H9 (cell line): ENCODE results near the gene FLT3. TPM values are rescaled to one million over a fixed set of nuclear protein-coding genes. Genes with fewer than 3 reads are reported as not detected.

Experiments used
- DNase-seq: peaks from one replicate; pipeline ENCODE4 v3.0.0-alpha.2; 2017
- H2AFZ ChIP-seq: one replicate; pipeline ENCODE4 v1.6.1; 2013; ENCODE audit warnings: mild to moderate bottlenecking, low read length, control low read depth, moderate library complexity
- H2AK5ac ChIP-seq: 2 replicates; pipeline ENCODE4 v1.6.1; 2013; ENCODE audit warnings: low read length, control low read depth, mixed read lengths; ENCODE audit not compliant: insufficient read length
- H2BK120ac ChIP-seq: one replicate; pipeline ENCODE4 v1.6.1; 2013; ENCODE audit warnings: low read depth, mild to moderate bottlenecking, low read length, control low read depth, inconsistent platforms; ENCODE audit not compliant: poor library complexity, severe bottlenecking
- H2BK12ac ChIP-seq: 2 replicates; pipeline ENCODE4 v1.6.1; 2013; ENCODE audit warnings: low read length, control low read depth, mixed read lengths, low read depth; ENCODE audit not compliant: insufficient read length
- H2BK15ac ChIP-seq: 2 replicates; pipeline ENCODE4 v1.6.1; 2013; ENCODE audit warnings: low read depth, low read length, control low read depth
- H2BK20ac ChIP-seq: one replicate; pipeline ENCODE4 v1.6.1; 2013; ENCODE audit warnings: low read depth, mild to moderate bottlenecking, low read length, control low read depth, inconsistent platforms; ENCODE audit not compliant: poor library complexity, severe bottlenecking
- H2BK5ac ChIP-seq: 2 replicates; pipeline ENCODE4 v1.6.1; 2013; ENCODE audit warnings: low read length, control low read depth, mixed read lengths; ENCODE audit not compliant: insufficient read length
- H3K14ac ChIP-seq: 2 replicates; pipeline ENCODE4 v1.6.1; 2013; ENCODE audit warnings: low read length, control low read depth; ENCODE audit not compliant: insufficient read depth
- H3K18ac ChIP-seq: 2 replicates; pipeline ENCODE4 v1.6.1; 2013; ENCODE audit warnings: low read depth, mild to moderate bottlenecking, mixed read lengths, low read length, control low read depth; ENCODE audit not compliant: insufficient read length
- H3K23ac ChIP-seq: 2 replicates; pipeline ENCODE4 v1.6.1; 2013; ENCODE audit warnings: low read length, control low read depth, mixed read lengths, low read depth; ENCODE audit not compliant: insufficient read length
- H3K23me2 ChIP-seq: 2 replicates; pipeline ENCODE4 v1.6.1; 2013; ENCODE audit warnings: low read depth, mild to moderate bottlenecking, mixed read lengths, low read length, control low read depth; ENCODE audit not compliant: insufficient read length, poor library complexity, severe bottlenecking
- H3K27ac ChIP-seq: 2 replicates; pipeline ENCODE4 v1.5.1; 2013; ENCODE audit warnings: low read length, control low read depth, mixed read lengths, low read depth; ENCODE audit not compliant: insufficient read length
- H3K27me3 ChIP-seq: 2 replicates; pipeline ENCODE4 v1.6.1; 2013; ENCODE audit warnings: low read length, control low read depth, inconsistent platforms; ENCODE audit not compliant: insufficient read depth
- H3K4ac ChIP-seq: 2 replicates; pipeline ENCODE4 v1.6.1; 2013; ENCODE audit warnings: low read depth, mild to moderate bottlenecking, control low read depth, inconsistent platforms, low read length, moderate library complexity
- H3K4me1 ChIP-seq: 2 replicates; pipeline ENCODE4 v1.6.1; 2013; ENCODE audit warnings: low read length, control low read depth, inconsistent platforms; ENCODE audit not compliant: insufficient read depth
- H3K4me2 ChIP-seq: 2 replicates; pipeline ENCODE4 v1.6.1; 2013; ENCODE audit warnings: low read length, control low read depth, mixed read lengths; ENCODE audit not compliant: insufficient read length, insufficient read depth
- H3K56ac ChIP-seq: 2 replicates; pipeline ENCODE4 v1.6.1; 2013; ENCODE audit warnings: low read depth, mild to moderate bottlenecking, mixed read lengths, low read length, control low read depth; ENCODE audit not compliant: insufficient read length
- H3K79me1 ChIP-seq: 2 replicates; pipeline ENCODE4 v1.6.1; 2013; ENCODE audit warnings: low read depth, mild to moderate bottlenecking, moderate library complexity, low read length, control low read depth, inconsistent platforms; ENCODE audit not compliant: insufficient read depth, poor library complexity, severe bottlenecking
- H3K79me2 ChIP-seq: 2 replicates; pipeline ENCODE4 v1.6.1; 2013; ENCODE audit warnings: low read length, control low read depth, inconsistent platforms; ENCODE audit not compliant: insufficient read depth
- H3K9ac ChIP-seq: 2 replicates; pipeline ENCODE4 v1.6.1; 2013; ENCODE audit warnings: low read length, control low read depth, mixed read lengths; ENCODE audit not compliant: insufficient read length; ENCODE audit errors: extremely low read depth
- H3K9me3 ChIP-seq: one replicate; pipeline ENCODE4 v1.6.1; 2013; ENCODE audit warnings: low read depth, low read length, inconsistent platforms; ENCODE audit not compliant: control insufficient read depth
- H3T11ph ChIP-seq: one replicate; pipeline ENCODE4 v1.6.1; 2013; ENCODE audit warnings: mild to moderate bottlenecking, low read length, control low read depth, inconsistent platforms
- H4K20me1 ChIP-seq: one replicate; pipeline ENCODE4 v1.6.1; 2013; ENCODE audit not compliant: control insufficient read depth, insufficient read length, insufficient read depth
- H4K5ac ChIP-seq: 2 replicates; pipeline ENCODE4 v1.6.1; 2013; ENCODE audit warnings: low read depth, mild to moderate bottlenecking, mixed read lengths, low read length, control low read depth; ENCODE audit not compliant: insufficient read length
- H4K8ac ChIP-seq: replicated peaks from 2 replicates; pipeline ENCODE4 v1.6.1; 2013; ENCODE audit warnings: low read length, control low read depth, mixed read lengths, low read depth; ENCODE audit not compliant: insufficient read length
- H4K91ac ChIP-seq: 2 replicates; pipeline ENCODE4 v1.6.1; 2013; ENCODE audit warnings: low read depth, mild to moderate bottlenecking, moderate library complexity, mixed read lengths, low read length, control low read depth; ENCODE audit not compliant: insufficient read length
- H3K27ac Mint-ChIP-seq, 3 experiments: 2 replicates in 2 of 3; 3 replicates in 1 of 3; pipeline ENCODE4 v1.8.0; 2020 to 2021; ENCODE audit warnings: mixed read lengths in 3 of 3, mild to moderate bottlenecking in 1 of 3, moderate library complexity in 1 of 3
- H3K27me3 Mint-ChIP-seq: 2 replicates; pipeline ENCODE4 v1.8.0; 2021; ENCODE audit warnings: low read depth, mild to moderate bottlenecking, moderate library complexity, mixed read lengths
- H3K36me3 Mint-ChIP-seq, 3 experiments: 2 replicates in 2 of 3; 3 replicates in 1 of 3; pipeline ENCODE4 v1.8.0; 2020 to 2021; ENCODE audit warnings: low read depth in 3 of 3, mixed read lengths in 3 of 3; ENCODE audit not compliant: insufficient read depth in 1 of 3
- H3K4me1 Mint-ChIP-seq, 2 experiments: 2 replicates each; pipeline ENCODE4 v1.8.0; 2020; ENCODE audit warnings: mixed read lengths in 2 of 2
- H3K4me3 Mint-ChIP-seq, 2 experiments: 2 replicates in 1 of 2; 3 replicates in 1 of 2; pipeline ENCODE4 v1.8.0; 2020 to 2021; ENCODE audit warnings: mild to moderate bottlenecking in 2 of 2, mixed read lengths in 2 of 2, moderate library complexity in 1 of 2
- H3K9me3 Mint-ChIP-seq, 2 experiments: 2 replicates in 1 of 2; 3 replicates in 1 of 2; pipeline ENCODE4 v1.8.0; 2020; ENCODE audit warnings: mild to moderate bottlenecking in 2 of 2, mixed read lengths in 2 of 2, moderate library complexity in 1 of 2
- CTCF ChIP-seq: fragments of 200-600 bp; sonication (generic); conservative IDR thresholded peaks from 3 replicates; pipeline ENCODE4 v1.8.0; 2021; ENCODE audit warnings: antibody characterized with exemption, mild to moderate bottlenecking
- WGBS: extraction: QIAGEN DNeasy Blood & Tissue Kit; methylation state at CpG from one replicate; pipeline ENCODE4 v1.1.7; 2013; ENCODE audit warnings: missing lambda C conversion rate, low lambda C conversion rate, mixed read lengths; ENCODE audit not compliant: insufficient read length; ENCODE audit errors: extremely low coverage; 5-methylcytosine and 5-hydroxymethylcytosine counted together
- total RNA-seq: library from RNA; stranded (reverse); gene quantifications from 2 replicates; pipeline ENCODE4 v1.2.1, GENCODE V29; 2021

FLT3 gene
- total RNA-seq, 1 experiment from 2014 or later: 0.44 TPM

GRCh38 chr13:27976362-27977091 lies 123.8 kb downstream of the FLT3 start:
- peak; percentile 27 for DNase-seq
- Histone ChIP-seq H4K91ac (no peak overlapping the region), H2BK15ac (no peak overlapping the region), H3K79me2 (no peaks in the 10 kb centered on the region), H3K9ac (no peak overlapping the region), H3K18ac (no peak overlapping the region), H3K56ac (no peak overlapping the region), H3K23ac (no peak overlapping the region), H3T11ph (no peak overlapping the region), H2BK120ac (no peak overlapping the region), H3K79me1 (no peaks in the 10 kb centered on the region), H4K5ac (no peak overlapping the region), H3K4me2 (no peak overlapping the region), H3K27ac (no peak overlapping the region), H2BK12ac (no peak overlapping the region), H3K14ac (no peak overlapping the region), H3K27me3 (peaks cover 99% of the 10 kb centered on the region), H2BK5ac (no peak overlapping the region), H4K20me1 (peaks cover 2% of the 10 kb centered on the region), H3K4me1 (peaks cover 3% of the 10 kb centered on the region; the same call in 1 of the 2 replicates), H3K9me3 (no peaks in the 10 kb centered on the region), H3K23me2 (no peaks in the 10 kb centered on the region), H4K8ac (no peak overlapping the region), H2AFZ (no peak overlapping the region), H2BK20ac (no peak overlapping the region), H3K4ac (no peak overlapping the region), H2AK5ac (no peak overlapping the region)
- no peak for TF ChIP-seq CTCF
- Mint-ChIP-seq H3K27ac (no peak overlapping the region), H3K27me3 (peaks cover 100% of the 10 kb centered on the region), H3K4me1 (peaks cover 12 to 24% of the 10 kb centered on the region in 2 experiments), H3K36me3 (no peaks in the 10 kb centered on the region; a peak in 1 of 7 replicates), H3K9me3 (peaks cover 7 to 24% of the 10 kb centered on the region in 2 experiments), H3K4me3 (no peak overlapping the region)
- no CpG with 5 or more reads among the region's 12 CpGs for WGBS
